Transverse colon (tissue), 4 donors: ENCODE results near the gene ARHGAP24.

Experiments used
- CTCF ChIP-seq, 5 experiments: fragments of 200-600 bp in 3 of 5; fragments of 450-650 bp in 2 of 5; sonication (generic) in 3 of 5; IDR thresholded peaks; 1 replicate in 2 of 5; 2 replicates in 3 of 5; pipeline ENCODE4 v1.5.1; 2016 to 2017; ENCODE audit warnings: antibody characterized with exemption in 5 of 5, inconsistent platforms in 3 of 5, mild to moderate bottlenecking in 2 of 5, moderate library complexity in 1 of 5
- EP300 ChIP-seq: sonication (generic); formaldehyde crosslinking; IDR thresholded peaks from one replicate; pipeline ENCODE4 v1.6.1; 2017; ENCODE audit warnings: antibody characterized with exemption, low read depth
- POLR2A ChIP-seq: fragments of 450-650 bp; IDR thresholded peaks from one replicate; pipeline ENCODE4 v1.6.1; 2016; ENCODE audit warnings: antibody characterized with exemption, mild to moderate bottlenecking, moderate library complexity
- POLR2AphosphoS5 ChIP-seq, 3 donors: sonication (generic); formaldehyde crosslinking; IDR thresholded peaks; one replicate each; pipeline ENCODE4 v1.6.1; 2016; ENCODE audit warnings: antibody characterized with exemption in 3 of 3

- TF ChIP-seq CTCF (IDR thresholded peaks at IDR 0.05) = no peak
- no peak for TF ChIP-seq EP300
- no peak for TF ChIP-seq POLR2A
- no peak for TF ChIP-seq POLR2AphosphoS5 (IDR thresholded peaks at IDR 0.05)
Observed at GRCh38 chr4:85724791-85725563, 250.0 kb downstream of the ARHGAP24 start.
